NK-92 (cell line): ENCODE results near the gene MIOS.

Experiments
- DNase-seq: peaks from one replicate; lab custom pipeline; 2025; ENCODE audit not compliant: unreplicated experiment; lab: John Stamatoyannopoulos, UW

MIOS gene

GRCh38 chr7:7566651-7567611 lies at the start of gene MIOS:
MIOS (plus strand) TSS chr7:7566884; CDS start chr7:7572476, 5,592 bp downstream.
- no peak for DNase-seq

GRCh38 chr7:7517754-7518153 lies 48.9 kb upstream of the MIOS start:
- DNase-seq: no peak

- no peak for DNase-seq
Observed at GRCh38 chr7:7519056-7519455, 47.6 kb upstream of the MIOS start.

GRCh38 chr7:7519528-7519927 lies 47.2 kb upstream of the MIOS start:
- DNase-seq: no peak

- no peak for DNase-seq
Observed at GRCh38 chr7:7521259-7521658, 45.4 kb upstream of the MIOS start.

GRCh38 chr7:7522421-7522820 lies 44.3 kb upstream of the MIOS start:
- no peak for DNase-seq

GRCh38 chr7:7524121-7524520 lies 42.6 kb upstream of the MIOS start:
- no peak for DNase-seq

- DNase-seq: no peak
Observed at GRCh38 chr7:7526006-7526405, 40.7 kb upstream of the MIOS start.

GRCh38 chr7:7527047-7527446 lies 39.6 kb upstream of the MIOS start:
- DNase-seq: no peak

- no peak for DNase-seq
Observed at GRCh38 chr7:7529328-7529727, 37.4 kb upstream of the MIOS start.

- no peak for DNase-seq
Observed at GRCh38 chr7:7533831-7534430, 32.8 kb upstream of the MIOS start.

GRCh38 chr7:7535691-7536090 lies 31.0 kb upstream of the MIOS start, which contains the start of gene COL28A1:
COL28A1 (minus strand) TSS chr7:7535873; CDS start chr7:7532875, 2,998 bp downstream.
- DNase-seq: no peak

- no peak for DNase-seq
Observed at GRCh38 chr7:7536396-7537019, 30.2 kb upstream of the MIOS start.

- no peak for DNase-seq
Observed at GRCh38 chr7:7537711-7538110, 29.0 kb upstream of the MIOS start.

GRCh38 chr7:7539152-7539551 lies 27.5 kb upstream of the MIOS start:
- DNase-seq: no peak

- DNase-seq: no peak
Observed at GRCh38 chr7:7539711-7540110, 27.0 kb upstream of the MIOS start.

- DNase-seq: no peak
Observed at GRCh38 chr7:7542251-7542835, 24.3 kb upstream of the MIOS start.

GRCh38 chr7:7548407-7548806 lies 18.3 kb upstream of the MIOS start:
- no peak for DNase-seq

- DNase-seq: no peak
Observed at GRCh38 chr7:7550663-7551062, 16.0 kb upstream of the MIOS start.

- DNase-seq: no peak
Observed at GRCh38 chr7:7552199-7552598, 14.5 kb upstream of the MIOS start.

- no peak for DNase-seq
Observed at GRCh38 chr7:7553386-7553785, 13.3 kb upstream of the MIOS start.
